ENCODE results near the gene CCM2.

CCM2 gene

GRCh38 chr7:44970523-44971051 lies 29.4 kb upstream of the CCM2 start:
- Histone ChIP-seq H2AFZ (ENCODE audit: low read depth, low read length) (no peak overlapping the region), H3K36me3 (ENCODE audit: insufficient read depth, low read length) (peaks cover 15% of the 10 kb centered on the region), H3K9ac (ENCODE audit: low read depth, low read length) (no peak overlapping the region), H3K4me1 (ENCODE audit: insufficient read depth, low read length) (no peaks in the 10 kb centered on the region), H3K4me2 (ENCODE audit: insufficient read depth, low read length) (no peak overlapping the region), H3K27ac (ENCODE audit: low read length) (no peak overlapping the region), H3K27me3 (ENCODE audit: insufficient read depth, low read length, poor library complexity) (no peaks in the 10 kb centered on the region), H3K79me2 (ENCODE audit: insufficient read depth, low read length) (no peaks in the 10 kb centered on the region), H3K9me3 (ENCODE audit: insufficient read depth, low read length, severe bottlenecking) (no peaks in the 10 kb centered on the region), H3K4me3 (ENCODE audit: low read depth in 1 of 2, low read length in 2 of 2) (no peak overlapping the region), H4K20me1 (ENCODE audit: insufficient read depth, low read length) (no peaks in the 10 kb centered on the region)
- DNase-seq: no peak
- no peak for TF ChIP-seq EZH2 (IDR thresholded peaks at IDR 0.05; ENCODE audit: borderline replicate concordance, low read depth, low read length, severe bottlenecking)
- TF ChIP-seq CTCF (IDR thresholded peaks at IDR 0.05; ENCODE audit: borderline replicate concordance, extremely low read depth, low read length, poor library complexity, severe bottlenecking): no peak
- no peak for ATAC-seq (ENCODE audit: insufficient read depth, low read depth)

- H3K4me2 ChIP-seq (ENCODE audit: insufficient read depth, low read length): no peak overlapping the region
- H3K9me3 ChIP-seq (ENCODE audit: insufficient read depth, low read length, severe bottlenecking): no peaks in the 10 kb centered on the region
- no peak overlapping the region for H2AFZ ChIP-seq (ENCODE audit: low read depth, low read length)
- no peak overlapping the region for H3K27ac ChIP-seq (ENCODE audit: low read length)
- no peaks in the 10 kb centered on the region for H3K79me2 ChIP-seq (ENCODE audit: insufficient read depth, low read length)
- H3K9ac ChIP-seq (ENCODE audit: low read depth, low read length): no peak overlapping the region
- H3K27me3 ChIP-seq (ENCODE audit: insufficient read depth, low read length, poor library complexity): no peaks in the 10 kb centered on the region
- DNase-seq: no peak
- no peaks in the 10 kb centered on the region for H4K20me1 ChIP-seq (ENCODE audit: insufficient read depth, low read length)
- H3K36me3 ChIP-seq (ENCODE audit: insufficient read depth, low read length): peaks cover 22% of the 10 kb centered on the region
- no peak for ATAC-seq (ENCODE audit: insufficient read depth, low read depth)
- no peak overlapping the region for H3K4me3 ChIP-seq (ENCODE audit: low read depth in 1 of 2, low read length in 2 of 2)
- TF ChIP-seq CTCF (IDR thresholded peaks at IDR 0.05; ENCODE audit: borderline replicate concordance, extremely low read depth, low read length, poor library complexity, severe bottlenecking) (no peak), EZH2 (IDR thresholded peaks at IDR 0.05; ENCODE audit: borderline replicate concordance, low read depth, low read length, severe bottlenecking) (no peak)
- no peaks in the 10 kb centered on the region for H3K4me1 ChIP-seq (ENCODE audit: insufficient read depth, low read length)
Measured at GRCh38 chr7:44971188-44971901, 28.7 kb upstream of the CCM2 start.

DNA sequence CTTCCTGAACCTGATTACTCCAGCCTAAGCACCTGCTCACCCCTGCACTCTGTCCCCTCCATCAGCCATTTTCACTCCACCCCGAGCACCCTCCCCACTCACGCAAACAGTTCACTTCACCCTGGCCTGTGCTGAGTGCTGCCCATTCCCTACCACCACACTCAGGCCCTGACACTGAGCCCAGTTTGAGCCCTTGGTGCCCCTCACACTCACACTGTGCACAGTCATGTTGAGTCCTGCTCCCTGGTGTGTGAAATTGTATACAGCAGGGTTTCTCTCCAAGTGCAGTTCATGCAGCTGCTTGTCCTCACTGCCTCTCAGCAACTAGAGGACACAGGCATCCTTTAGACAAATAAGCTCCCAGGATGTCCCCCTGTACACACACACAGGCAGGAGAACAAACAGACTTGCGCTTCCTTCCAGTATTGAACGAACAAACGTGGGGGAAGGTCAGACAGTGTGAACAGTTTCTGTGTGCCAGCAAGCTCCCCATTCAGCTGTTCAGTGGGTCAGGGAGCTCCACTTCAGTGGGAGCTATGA lies 28.0 kb upstream of the CCM2 start:
- H2AFZ ChIP-seq (ENCODE audit: low read depth, low read length): no peak overlapping the region
- H3K9ac ChIP-seq (ENCODE audit: low read depth, low read length): no peak overlapping the region
- no peak overlapping the region for H3K4me2 ChIP-seq (ENCODE audit: insufficient read depth, low read length)
- H3K79me2 ChIP-seq (ENCODE audit: insufficient read depth, low read length): peaks cover 2% of the 10 kb centered on the region
- H3K36me3 ChIP-seq (ENCODE audit: insufficient read depth, low read length): peaks cover 24% of the 10 kb centered on the region
- DNase-seq: no peak
- H3K4me3 ChIP-seq (ENCODE audit: low read depth in 1 of 2, low read length in 2 of 2): no peak overlapping the region
- no peak for TF ChIP-seq CTCF (IDR thresholded peaks at IDR 0.05; ENCODE audit: borderline replicate concordance, extremely low read depth, low read length, poor library complexity, severe bottlenecking)
- no peak for TF ChIP-seq EZH2 (IDR thresholded peaks at IDR 0.05; ENCODE audit: borderline replicate concordance, low read depth, low read length, severe bottlenecking)
- peaks cover 3% of the 10 kb centered on the region for H3K4me1 ChIP-seq (ENCODE audit: insufficient read depth, low read length)
- no peaks in the 10 kb centered on the region for H3K9me3 ChIP-seq (ENCODE audit: insufficient read depth, low read length, severe bottlenecking)
- no peaks in the 10 kb centered on the region for H4K20me1 ChIP-seq (ENCODE audit: insufficient read depth, low read length)
- no peak for ATAC-seq (ENCODE audit: insufficient read depth, low read depth)
- no peaks in the 10 kb centered on the region for H3K27me3 ChIP-seq (ENCODE audit: insufficient read depth, low read length, poor library complexity)
- no peak overlapping the region for H3K27ac ChIP-seq (ENCODE audit: low read length)

All from DND-41 (cell line).